Smooth muscle cell (in vitro differentiated cells): ENCODE results near the gene SIDT2. TPM values are rescaled to one million over a fixed set of nuclear protein-coding genes. Genes with fewer than 3 reads are reported as not detected.

Experiments
- DNase-seq: peaks from one replicate; lab custom pipeline; 2025; ENCODE audit not compliant: unreplicated experiment; lab: John Stamatoyannopoulos, UW
- H2AFZ ChIP-seq: fragments of 200-600 bp; sonication (generic); 2 replicates; pipeline ENCODE4 v1.6.0; 2016; ENCODE audit warnings: antibody characterized with exemption, low read depth, mild to moderate bottlenecking
- H3F3A ChIP-seq: fragments of 200-600 bp; sonication (generic); 2 replicates; pipeline ENCODE4 v1.6.0; 2017; ENCODE audit warnings: antibody characterized with exemption, low read depth
- H3K27ac ChIP-seq: fragments of 200-600 bp; sonication (generic); 2 replicates; pipeline ENCODE4 v1.5.1; 2016; ENCODE audit warnings: low read depth, mild to moderate bottlenecking
- H3K27me3 ChIP-seq: fragments of 200-600 bp; sonication (generic); 2 replicates; pipeline ENCODE4 v1.6.1; 2016; ENCODE audit warnings: low read depth, mild to moderate bottlenecking
- H3K36me3 ChIP-seq: fragments of 200-600 bp; sonication (generic); 2 replicates; pipeline ENCODE4 v1.5.1; 2016; ENCODE audit warnings: low read depth
- H3K4me1 ChIP-seq: fragments of 200-600 bp; sonication (generic); 2 replicates; pipeline ENCODE4 v1.5.1; 2016; ENCODE audit warnings: low read depth
- H3K4me2 ChIP-seq: fragments of 200-600 bp; sonication (generic); 2 replicates; pipeline ENCODE4 v1.6.0; 2016; ENCODE audit warnings: mild to moderate bottlenecking
- H3K4me3 ChIP-seq: fragments of 200-600 bp; sonication (generic); 2 replicates; pipeline ENCODE4 v1.5.1; 2016; ENCODE audit warnings: mild to moderate bottlenecking
- H3K79me2 ChIP-seq: fragments of 200-600 bp; sonication (generic); 2 replicates; pipeline ENCODE4 v1.6.0; 2016; ENCODE audit warnings: low read depth, mild to moderate bottlenecking
- H3K9ac ChIP-seq: fragments of 200-600 bp; sonication (generic); 2 replicates; pipeline ENCODE4 v1.6.0; 2016; ENCODE audit warnings: low read depth
- H3K9me3 ChIP-seq: fragments of 200-600 bp; sonication (generic); replicated peaks from 2 replicates; pipeline ENCODE4 v1.5.1; 2016; ENCODE audit warnings: low read depth
- H4K20me1 ChIP-seq: fragments of 200-600 bp; sonication (generic); 2 replicates; pipeline ENCODE4 v1.6.0; 2016; ENCODE audit warnings: low read depth
- CTCF ChIP-seq: fragments of 200-600 bp; sonication (generic); IDR thresholded peaks from 2 replicates; pipeline ENCODE4 v1.5.1; 2017; ENCODE audit warnings: borderline replicate concordance, mild to moderate bottlenecking, antibody characterized with exemption; ENCODE audit not compliant: insufficient read depth, poor library complexity, severe bottlenecking
- WGBS: methylation state at CpG from one replicate; pipeline ENCODE4 v1.1.7; 2016; ENCODE audit warnings: low lambda C conversion rate; 5-methylcytosine and 5-hydroxymethylcytosine counted together
- polyA plus RNA-seq: library from polyadenylated mRNA; unstranded; fragments of >200 nt; fragmentation: Nextera tagmentation; extraction: Ambion mirVana; gene quantifications from 2 replicates; pipeline ENCODE4 v1.2.1, GENCODE V29; 2016
- total RNA-seq: library from RNA; depleted of rRNA; stranded (reverse); fragments of >200 nt; gene quantifications from 2 replicates; pipeline ENCODE4 v1.2.3, GENCODE V29; 2014

Gene SIDT2
- total and polyA plus RNA-seq, 2 experiments from 2014 or later, result 11.6 to 35.0 TPM

GRCh38 chr11:117189191-117189940, 10.8 kb downstream of the SIDT2 start:
- H3K27me3 ChIP-seq, result no peaks in the 10 kb centered on the region
- no peak overlapping the region for H3K4me3 ChIP-seq
- no peaks in the 10 kb centered on the region for H3K36me3 ChIP-seq
- TF ChIP-seq CTCF, result no peak
- DNase-seq, result no peak
- H3K4me2 ChIP-seq, result no peak overlapping the region
- H3K79me2 ChIP-seq, result no peaks in the 10 kb centered on the region
- WGBS, result 98% methylated on average over 22 of the region's 22 CpGs
- no peaks in the 10 kb centered on the region for H3F3A ChIP-seq
- no peak overlapping the region for H3K9ac ChIP-seq
- no peaks in the 10 kb centered on the region for H3K4me1 ChIP-seq
- H4K20me1 ChIP-seq, result no peaks in the 10 kb centered on the region
- H3K27ac ChIP-seq, result no peak overlapping the region
- H2AFZ ChIP-seq, result no peak overlapping the region
- H3K9me3 ChIP-seq, result no peaks in the 10 kb centered on the region

- H3K4me2 ChIP-seq, result no peak overlapping the region
- no peaks in the 10 kb centered on the region for H3K79me2 ChIP-seq
- 96% methylated on average over 7 of the region's 8 CpGs for WGBS
- no peak overlapping the region for H3K9ac ChIP-seq
- TF ChIP-seq CTCF, result no peak
- no peak overlapping the region for H2AFZ ChIP-seq
- DNase-seq, result no peak
- H3K4me1 ChIP-seq, result no peaks in the 10 kb centered on the region
- H3K27me3 ChIP-seq, result no peaks in the 10 kb centered on the region
- no peak overlapping the region for H3K27ac ChIP-seq
- H3K9me3 ChIP-seq, result no peaks in the 10 kb centered on the region
- H3K36me3 ChIP-seq, result no peaks in the 10 kb centered on the region
- no peaks in the 10 kb centered on the region for H4K20me1 ChIP-seq
- no peaks in the 10 kb centered on the region for H3F3A ChIP-seq
- H3K4me3 ChIP-seq, result no peak overlapping the region
Observed at GRCh38 chr11:117189941-117190544, 11.5 kb downstream of the SIDT2 start.

- H2AFZ ChIP-seq, result no peak overlapping the region
- no peaks in the 10 kb centered on the region for H3K27me3 ChIP-seq
- H4K20me1 ChIP-seq, result no peaks in the 10 kb centered on the region
- WGBS, result 99% methylated on average over 26 of the region's 26 CpGs
- no peaks in the 10 kb centered on the region for H3F3A ChIP-seq
- no peak overlapping the region for H3K9ac ChIP-seq
- no peak for TF ChIP-seq CTCF
- no peak overlapping the region for H3K4me3 ChIP-seq
- no peak for DNase-seq
- H3K4me1 ChIP-seq, result no peaks in the 10 kb centered on the region
- no peak overlapping the region for H3K27ac ChIP-seq
- H3K79me2 ChIP-seq, result no peaks in the 10 kb centered on the region
- H3K9me3 ChIP-seq, result no peaks in the 10 kb centered on the region
- H3K36me3 ChIP-seq, result no peaks in the 10 kb centered on the region
- no peak overlapping the region for H3K4me2 ChIP-seq
Observed at GRCh38 chr11:117191680-117192400, 13.3 kb downstream of the SIDT2 start.
